ENCODE results near the gene TRIM50.
A peak's percentile ranks its signal among the peaks of the same experiment; 100 is the strongest.
"Not testable (repeated sequence)": the region's sequence is repeated elsewhere in the genome, so short reads cannot be mapped to it uniquely, and the experiment has no call there.

Gene TRIM50

DNA sequence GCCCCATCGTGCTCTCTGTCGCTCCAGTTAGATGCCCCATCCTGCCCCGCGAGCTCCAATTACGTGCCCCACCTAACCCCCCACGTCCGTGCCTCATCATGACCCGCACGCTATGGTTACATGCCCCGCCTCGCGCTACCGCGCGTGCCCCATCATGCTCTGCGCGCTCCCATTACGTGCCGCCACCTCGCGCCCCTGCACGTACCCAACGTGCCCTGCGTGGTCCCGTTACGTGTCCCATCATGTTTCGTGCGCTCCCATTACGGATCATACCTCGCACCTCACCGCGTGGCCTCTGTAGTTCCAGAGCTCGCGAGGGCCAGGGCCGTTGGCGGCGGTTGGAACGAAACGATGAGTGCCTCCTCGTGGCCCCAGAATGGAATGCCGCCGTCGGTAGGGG is at the start of gene TRIM50, which contains the start of gene FKBP6:
TRIM50 (minus strand) TSS at position 161 of the 400 bp plus-strand sequence. CDS start 3,295 bp downstream, outside the sequence.
FKBP6 (plus strand) TSS at position 240 of the 400 bp plus-strand sequence. CDS start 268 bp downstream, outside the sequence.
- DNase-seq = not testable (repeated sequence)

DNA sequence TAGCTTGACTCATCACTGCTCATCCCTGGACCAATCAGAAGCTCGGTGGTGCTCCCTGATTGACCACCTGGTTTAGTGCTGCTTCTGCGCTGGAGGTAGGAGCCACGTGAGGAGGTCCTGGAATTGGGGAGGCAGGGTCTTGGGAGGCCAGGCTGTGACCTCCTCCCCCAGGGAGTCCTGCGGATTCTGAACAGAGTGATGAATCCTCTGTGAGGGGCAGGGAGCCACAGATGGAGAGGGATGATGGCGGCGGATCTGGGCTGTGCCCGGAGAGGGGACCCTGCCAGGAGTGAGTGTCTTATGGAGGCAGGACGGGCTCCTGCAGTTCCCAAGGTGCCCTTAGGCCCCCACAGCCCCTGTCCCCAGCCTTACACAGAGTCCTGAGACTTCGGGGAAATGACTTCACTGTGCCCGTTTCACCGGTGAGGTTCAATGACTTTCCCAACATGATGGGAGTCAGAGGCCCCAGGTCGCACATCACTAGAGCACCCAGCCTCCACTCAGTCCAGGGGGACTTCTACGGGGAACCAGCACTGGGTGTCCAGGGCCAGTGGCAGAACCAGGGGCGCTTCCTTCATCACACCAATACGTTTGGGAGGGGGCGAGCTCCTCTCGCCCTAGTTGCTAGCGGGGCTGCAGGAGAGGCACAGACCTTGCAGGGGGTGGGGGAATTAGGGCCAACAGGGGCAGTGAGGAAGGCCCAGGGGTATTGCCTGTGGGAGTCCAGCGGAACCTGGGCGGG is 49.0 kb upstream of the TRIM50 start:
- no peak for DNase-seq

DNA sequence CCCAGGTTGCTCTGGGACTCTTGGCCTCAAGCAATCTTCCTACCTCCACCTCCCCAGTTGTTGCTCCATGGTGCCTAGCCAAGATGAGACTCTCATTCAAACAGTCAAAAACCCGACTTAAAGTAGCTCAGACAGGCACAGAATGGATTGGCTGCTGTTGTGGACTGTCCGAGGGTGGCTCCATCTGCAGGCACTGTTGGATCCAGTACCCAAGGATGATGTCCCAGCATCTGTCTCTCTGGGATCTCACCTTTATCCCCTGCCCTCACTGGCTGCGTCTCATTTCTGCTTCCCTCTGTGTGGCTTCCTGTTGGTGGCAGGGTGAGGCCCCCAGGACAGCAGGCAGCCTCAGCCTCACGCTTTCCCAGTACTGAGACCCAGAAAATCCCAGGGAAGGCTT is 48.4 kb upstream of the TRIM50 start:
- not testable (repeated sequence) for DNase-seq

DNA sequence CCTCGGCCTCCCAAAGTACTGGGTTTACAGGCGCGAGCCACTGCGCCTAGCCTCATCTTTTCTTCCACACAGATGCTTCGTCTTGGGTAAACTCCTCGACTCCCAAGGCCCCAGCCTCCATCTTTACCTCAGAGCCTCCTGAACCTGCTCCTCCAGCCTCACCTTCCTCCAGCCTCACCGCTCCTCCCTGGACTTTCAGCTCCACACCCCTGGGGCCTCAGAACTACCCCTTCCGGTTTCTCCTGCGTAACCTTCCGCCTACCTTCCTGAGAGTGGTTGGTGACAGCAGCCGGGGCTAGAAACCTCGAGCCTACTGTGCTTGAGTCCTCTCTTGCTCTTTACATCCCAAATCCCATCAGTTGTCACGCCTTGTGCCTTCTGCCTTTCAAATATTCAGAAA is 45.9 kb upstream of the TRIM50 start:
- DNase-seq = no peak

DNA sequence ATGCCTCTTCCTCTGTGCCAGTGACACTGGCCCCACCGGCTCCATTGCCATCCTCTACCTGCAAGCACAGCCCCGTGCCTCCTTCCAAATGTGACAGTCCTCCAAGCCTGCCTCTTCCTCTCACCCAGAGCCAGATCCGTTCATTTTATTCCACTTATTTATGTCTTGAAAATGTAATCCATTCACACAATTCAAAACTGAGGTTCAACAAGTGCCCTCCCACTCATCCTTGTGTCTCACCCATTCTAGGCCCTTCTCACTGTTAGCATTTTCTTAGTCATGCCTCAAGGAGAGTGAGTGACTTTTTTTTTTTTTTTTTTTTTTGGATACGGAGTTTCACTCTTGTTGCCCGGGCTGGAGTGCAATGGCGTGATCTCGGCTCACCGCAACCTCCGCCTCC is 41.7 kb upstream of the TRIM50 start:
- DNase-seq = no peak

DNA sequence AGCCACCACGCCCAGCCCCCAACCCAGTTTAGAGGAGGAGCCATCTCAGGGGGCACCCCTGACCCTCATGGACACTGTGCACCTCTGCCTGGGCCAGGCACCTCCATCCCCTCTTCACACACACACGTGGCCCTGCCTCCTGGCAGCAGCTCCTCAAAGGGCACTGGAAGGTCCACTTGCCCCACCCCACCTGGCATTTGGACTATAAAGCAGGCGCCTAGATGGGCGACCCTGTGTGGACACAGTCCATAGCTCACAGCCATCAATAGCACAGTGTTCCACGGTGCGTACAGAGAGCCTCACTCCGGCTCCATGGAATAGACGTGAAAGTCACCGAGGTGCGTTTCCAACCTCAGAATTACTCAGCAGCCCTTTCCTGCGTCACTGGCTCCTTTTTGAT is 41.1 kb upstream of the TRIM50 start:
- no peak for DNase-seq

DNA sequence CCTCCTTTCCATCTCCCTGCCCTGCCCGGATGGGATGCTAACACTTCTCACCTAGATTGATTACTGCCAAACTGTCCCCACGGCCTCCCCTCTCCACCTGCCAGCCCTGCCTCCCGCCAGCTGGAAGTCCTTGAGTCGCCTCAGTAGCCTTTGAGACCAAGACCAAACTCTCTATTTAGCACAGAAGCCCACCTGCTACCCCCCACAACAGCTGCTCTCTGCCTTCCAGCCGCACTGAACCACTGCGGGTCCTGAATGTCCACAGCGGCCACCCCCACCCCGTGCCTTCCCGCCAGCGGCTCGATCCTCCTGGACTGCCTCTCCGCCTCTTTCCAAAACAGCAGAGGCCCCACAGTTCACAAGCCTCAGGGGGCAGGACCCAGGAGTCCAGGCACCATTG is 39.1 kb upstream of the TRIM50 start:
- no peak for DNase-seq

DNA sequence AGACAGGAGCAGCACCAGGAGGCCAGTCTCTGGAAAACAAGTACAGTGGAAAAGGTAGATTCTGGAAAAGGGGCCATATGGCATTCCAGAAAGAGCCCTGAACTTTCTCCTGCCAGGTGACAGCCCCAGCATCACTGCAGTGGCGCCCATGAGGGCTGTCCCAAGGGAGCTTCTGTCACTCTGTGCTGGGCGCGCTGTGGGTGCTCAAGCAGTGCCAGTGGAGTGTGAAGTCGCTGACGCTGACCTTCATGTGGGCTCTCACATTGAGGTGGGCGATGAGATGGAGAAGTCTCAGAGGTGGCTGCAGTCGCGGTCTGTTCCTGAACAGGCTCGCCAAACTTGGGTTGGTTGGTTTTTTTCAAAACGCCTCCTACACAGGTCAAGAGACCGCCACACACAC is 38.2 kb upstream of the TRIM50 start:
- no peak for DNase-seq

DNA sequence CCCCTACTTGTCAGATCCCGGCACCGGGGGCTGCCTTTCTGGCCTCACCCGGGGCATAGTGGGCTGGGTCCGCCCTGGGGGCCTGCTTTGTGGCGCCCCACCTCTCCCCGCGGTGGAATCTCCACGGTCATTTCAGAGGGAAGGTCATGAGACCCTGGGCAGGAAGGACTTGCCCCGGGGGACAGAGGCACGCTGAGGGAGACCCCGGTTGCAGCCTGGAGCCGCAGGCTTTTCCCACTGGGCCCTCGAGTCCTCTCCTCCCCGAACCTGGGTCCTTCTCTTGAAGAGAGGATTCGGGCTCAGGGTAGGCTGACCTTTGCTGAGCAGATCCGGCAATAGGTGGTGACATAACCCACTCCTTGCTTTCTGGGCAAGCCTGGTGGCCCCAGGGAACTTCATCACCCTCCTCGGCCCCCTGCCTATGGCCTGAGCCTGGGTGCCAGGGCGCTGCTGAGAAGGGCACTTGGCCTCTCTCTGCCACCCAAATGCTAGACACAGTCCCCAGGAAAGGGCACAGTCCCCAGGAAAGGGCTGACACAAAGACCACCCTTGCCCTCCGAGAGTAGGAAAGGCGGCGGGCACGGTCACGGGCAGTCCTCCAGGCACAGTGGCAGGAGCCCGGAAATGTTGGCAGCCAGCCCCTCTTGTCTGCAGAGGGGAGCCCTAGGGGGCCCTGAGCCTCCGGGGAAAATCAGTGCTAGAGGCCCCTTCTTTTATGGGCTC is 36.3 kb upstream of the TRIM50 start:
- peak in 14 of 51 donors; percentile 4 to 37 (median 15) for DNase-seq

DNA sequence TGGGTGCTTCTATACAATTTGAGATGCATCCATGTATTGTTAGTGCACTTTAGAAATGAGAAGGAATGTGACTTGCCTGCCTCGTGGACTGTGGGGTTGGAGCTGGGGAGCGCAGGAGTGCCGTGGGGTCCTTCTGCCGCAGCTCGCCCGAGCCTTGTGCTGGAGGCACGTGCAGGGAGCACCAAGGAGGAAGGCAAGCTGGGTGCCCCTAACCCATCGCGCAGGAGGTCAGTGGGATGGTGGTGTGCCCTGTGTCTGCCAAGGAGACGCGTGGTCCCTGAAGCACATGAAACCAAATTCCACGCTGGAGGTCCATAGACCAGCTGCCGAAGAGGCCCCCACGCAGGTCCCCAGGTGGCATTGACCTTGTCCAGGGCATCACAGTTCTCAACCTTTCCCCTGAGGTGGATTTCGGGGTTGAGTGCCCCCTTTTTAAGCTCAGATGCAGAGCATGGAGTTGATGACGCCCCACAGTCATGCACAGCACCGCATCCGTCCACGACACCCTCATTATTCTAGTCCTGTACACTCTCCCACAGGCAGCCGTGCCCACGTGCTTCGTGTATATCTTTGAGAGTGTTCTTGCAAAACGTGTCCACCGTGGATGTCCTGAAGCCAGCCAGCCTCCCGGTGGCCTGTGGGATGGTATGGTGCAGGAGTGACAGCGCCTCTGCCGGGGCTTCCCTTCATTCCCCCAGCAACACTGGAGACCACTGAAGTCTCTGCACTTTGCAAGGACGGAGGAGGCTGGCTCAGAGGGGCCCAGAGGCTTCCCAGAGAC is 35.5 kb upstream of the TRIM50 start:
- no peak for DNase-seq

DNA sequence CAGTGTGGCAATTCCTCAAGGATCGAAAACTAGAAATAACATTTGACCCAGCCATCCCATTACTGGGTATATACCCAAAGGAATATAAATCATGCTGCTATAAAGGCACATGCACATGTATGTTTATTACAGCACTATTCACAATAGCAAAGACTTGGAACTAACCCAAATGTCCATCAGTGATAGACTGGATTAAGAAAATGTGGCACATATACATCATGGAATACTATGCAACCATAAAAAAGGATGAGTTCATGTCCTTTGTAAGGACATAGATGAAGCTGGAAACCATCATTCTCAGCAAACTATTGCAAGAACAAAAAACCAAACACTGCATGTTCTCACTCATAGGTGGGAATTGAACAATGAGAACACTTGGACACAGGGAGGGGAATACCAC is 32.7 kb upstream of the TRIM50 start:
- not testable (repeated sequence) for DNase-seq

DNA sequence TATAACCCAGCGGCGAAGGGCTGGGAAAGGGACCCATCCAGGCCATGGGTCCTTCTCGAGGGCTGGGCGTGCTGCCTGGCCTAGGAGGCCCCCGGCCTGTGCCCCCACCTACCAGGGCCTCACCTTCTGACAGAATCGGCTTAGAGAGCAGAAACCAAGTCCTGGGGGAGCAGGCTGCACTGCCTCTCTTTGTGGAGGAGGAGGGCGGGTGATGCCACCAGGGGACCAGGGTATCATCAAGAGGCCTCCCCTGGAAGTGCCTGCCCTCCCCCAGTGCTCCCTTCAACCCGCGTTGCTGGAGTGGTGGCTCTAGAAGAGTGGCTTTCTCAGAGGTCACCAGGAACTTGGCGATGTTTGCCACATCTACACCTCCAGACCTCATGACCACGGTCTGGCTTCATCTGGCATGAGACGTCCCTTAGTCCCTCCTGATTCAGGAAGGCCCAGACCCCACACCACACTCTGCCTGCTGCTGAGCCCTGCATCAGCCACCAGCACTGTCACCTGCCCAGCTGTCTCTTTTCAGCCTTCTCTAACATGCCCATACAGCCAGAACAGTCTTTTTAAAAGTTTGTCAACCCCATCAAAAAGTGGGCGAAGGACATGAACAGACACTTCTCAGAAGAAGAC is 32.0 kb upstream of the TRIM50 start:
- DNase-seq = no peak

DNA sequence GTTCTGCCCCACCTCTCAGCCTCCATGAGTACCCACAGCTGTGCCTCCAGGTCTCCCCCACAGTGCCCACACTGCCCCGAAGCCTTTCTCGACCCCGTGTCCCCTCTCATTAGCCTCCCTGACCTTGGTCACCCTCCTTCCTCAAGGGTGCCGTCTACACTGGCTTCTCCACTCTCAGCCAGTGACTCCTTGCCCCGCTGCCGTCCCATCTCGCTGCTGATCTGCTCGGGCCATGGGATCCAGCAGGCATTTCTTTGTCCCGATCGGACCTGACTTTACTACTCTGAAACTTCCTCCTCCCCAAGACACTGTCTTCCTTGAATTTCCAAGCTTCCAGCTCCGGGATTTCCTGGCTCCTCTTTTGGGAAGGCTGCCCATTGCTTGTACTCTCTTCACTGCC is 31.4 kb upstream of the TRIM50 start:
- DNase-seq = no peak

DNA sequence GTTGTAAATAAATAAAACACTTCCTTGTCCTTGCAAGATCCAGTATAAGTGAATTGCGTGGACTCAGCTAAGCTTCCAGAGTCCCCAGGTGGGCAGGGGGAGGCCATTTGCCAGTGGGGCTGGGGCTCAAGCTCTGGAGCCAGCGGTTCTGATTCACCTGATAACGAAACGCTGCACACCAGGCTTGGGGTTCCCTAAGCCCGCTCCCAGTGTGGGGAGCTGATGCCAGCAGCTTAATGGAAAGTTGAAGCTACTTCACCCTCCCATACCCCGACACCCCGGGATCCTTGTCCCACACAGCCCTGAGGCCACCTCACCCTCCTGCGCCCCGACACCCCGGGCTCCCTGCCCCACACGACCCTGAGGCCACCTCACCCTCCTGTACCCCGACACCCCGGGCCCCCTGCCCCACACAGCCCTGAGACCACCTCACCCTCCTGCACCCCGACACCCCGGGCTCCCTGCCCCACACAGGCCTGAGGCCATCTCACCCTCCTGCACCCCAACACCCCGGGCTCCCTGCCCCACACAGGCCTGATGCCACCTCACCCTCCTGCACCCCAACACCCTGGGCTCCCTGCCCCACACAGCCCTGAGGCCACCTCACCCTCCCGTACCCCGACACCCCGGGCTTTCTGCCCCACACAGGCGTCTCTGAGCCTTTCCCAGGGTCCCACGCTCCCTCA is 30.9 kb upstream of the TRIM50 start:
- peak in 3 of 51 donors; percentile 20 to 50 (median 38) for DNase-seq

DNA sequence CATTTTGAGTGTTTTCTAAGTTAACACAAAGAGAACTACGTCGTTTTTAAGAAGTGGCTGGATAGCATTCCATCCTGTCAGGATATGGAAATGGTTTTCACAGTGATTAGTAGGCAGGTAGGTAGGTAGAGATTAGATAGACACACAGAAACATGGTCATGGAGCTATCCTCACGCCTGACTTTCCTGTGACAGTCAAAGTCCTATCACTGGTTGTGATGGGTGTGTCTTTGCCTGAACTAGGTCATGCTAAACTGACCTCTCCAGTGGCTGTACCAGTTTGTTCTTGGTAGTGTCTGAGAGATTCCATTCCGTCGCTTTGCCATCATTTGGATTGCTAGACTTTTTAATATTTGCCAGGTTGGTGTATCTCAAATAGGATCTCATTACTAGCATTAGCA is 28.3 kb upstream of the TRIM50 start:
- DNase-seq = no peak

DNA sequence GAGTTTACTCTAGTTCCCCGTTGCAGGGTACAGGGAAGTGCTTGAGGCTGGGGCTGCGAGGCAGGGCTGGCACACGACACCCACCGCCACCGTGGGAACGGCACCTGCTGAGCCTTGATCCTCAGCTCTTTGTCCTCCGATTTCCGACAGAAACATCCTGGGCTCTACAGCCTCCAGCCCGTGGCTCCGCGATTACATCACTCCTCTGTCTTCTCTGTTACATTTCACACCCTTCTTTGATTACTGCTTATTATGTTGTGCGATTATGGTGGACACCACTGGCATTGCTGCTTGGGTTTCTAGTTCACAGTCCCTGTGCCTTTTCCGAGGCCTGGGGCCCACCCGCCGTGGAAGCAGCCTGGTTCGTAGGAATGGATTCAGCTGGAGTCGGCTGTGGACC is 26.9 kb upstream of the TRIM50 start:
- no peak for DNase-seq

DNA sequence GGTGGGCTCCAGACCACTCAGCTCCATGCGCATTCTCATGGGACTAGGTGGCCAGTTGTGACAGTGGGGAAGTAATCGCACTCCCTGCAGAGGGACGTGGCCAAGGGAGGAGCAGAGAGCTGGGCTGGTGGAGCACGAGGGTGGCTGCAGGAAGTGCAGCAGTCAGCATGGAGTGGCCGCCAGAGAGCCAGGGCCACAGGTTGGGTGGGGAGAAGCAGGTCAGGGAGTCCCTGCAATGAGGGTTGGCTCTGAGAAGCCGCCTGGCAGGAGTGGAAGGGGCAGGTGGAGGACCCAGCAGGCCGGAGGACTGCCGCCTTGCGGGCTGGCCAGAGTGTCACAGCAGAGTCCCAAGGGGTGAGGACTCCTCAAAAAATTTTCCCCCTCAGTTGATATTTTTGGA is 26.3 kb upstream of the TRIM50 start:
- no peak for DNase-seq

DNA sequence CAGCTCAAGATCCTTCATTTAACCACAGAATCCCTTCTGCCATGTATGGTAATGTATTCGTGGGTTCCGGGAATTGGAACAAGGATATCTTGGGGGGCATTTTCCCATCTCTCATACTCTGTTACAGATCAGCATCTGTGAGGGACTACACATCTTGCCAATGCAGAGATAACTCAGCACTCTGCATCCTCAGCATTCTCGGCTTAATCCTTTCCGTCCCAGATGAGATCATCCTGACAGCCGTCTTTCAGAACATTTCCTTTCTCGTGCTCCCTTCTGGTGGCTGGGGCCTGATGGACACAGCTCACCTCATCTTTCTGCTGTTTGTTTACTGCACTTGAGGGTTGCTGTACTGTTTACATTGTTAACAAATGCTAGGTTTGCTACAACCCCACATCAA is 25.4 kb upstream of the TRIM50 start:
- DNase-seq = no peak

DNA sequence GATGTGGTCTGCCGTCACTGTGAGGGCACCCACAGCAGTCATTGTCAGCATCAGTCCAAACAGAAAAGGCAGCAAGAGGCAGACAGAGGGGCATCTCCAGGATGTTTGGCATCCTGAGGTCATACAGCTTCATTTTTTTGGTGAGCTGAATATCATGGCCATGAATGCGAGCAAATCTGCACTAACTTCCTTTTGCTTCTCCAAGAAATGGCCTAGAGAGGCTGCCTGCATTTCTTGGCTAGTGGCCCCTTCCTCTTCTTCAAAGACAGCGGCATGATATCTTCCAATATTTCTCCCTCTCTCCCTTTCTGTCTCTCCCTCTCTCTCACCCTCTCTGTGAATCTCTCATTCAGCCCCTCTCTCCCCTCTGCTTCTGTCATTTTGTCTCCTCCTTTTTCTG is 24.9 kb upstream of the TRIM50 start:
- DNase-seq = no peak

DNA sequence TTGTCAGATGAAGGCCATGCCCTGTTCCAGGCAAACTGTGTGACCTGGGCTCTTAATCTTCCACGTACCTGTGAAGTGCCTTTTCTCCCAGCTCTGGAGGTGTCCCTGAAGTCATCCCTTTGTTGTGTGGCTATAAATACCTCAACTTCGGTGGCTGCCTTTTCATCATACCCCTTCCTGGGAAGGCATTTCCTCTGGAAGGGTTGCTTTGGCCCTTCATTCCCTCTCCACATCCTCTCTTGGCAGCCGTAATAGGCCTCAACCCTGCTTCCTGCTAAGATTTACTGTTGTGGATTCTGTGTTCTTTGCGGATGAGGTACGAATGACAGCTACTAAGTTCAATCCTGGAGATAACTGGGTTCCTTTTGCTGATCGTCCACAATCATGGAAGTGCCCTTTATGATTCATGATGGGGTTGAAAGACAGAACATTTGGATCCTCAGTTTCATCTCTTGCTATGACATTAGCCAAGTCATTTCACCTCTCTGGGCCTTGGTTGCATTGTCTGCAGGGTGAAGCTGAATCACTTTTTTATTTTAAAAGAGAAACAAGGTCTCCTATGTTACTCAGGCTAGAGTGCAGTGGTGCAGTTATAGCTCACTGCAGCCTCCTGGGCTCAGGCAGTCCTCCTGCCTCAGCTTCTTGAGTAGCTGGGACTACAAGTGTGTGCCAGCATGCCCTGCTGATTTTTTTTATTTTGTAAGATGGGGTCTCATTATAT is 23.7 kb upstream of the TRIM50 start:
- DNase-seq = no peak
